Measurements from ENCODE around the gene PPP6R3.
"Not testable (repeated sequence)": the region's sequence is repeated elsewhere in the genome, so short reads cannot be mapped to it uniquely, and the experiment has no call there.

GRCh38 chr11:68458340-68458739 lies 2.2 kb upstream of the PPP6R3 start:
- TF ChIP-seq POLR2A (IDR thresholded peaks at IDR 0.05; ENCODE audit: low read length); GATA1 (IDR thresholded peaks at IDR 0.05; ENCODE audit: low read depth, low read length): not testable (repeated sequence)

Measured in erythroblast (primary cell).